SU-DHL-6 (cell line): ENCODE measurements around the gene C19orf25.

Experiments
- H2AFZ ChIP-seq: fragments of 200-600 bp; sonication (generic); 2 replicates; pipeline ENCODE4 v1.6.1; 2014; ENCODE audit warnings: low read depth, mild to moderate bottlenecking, moderate library complexity, mixed read lengths, antibody characterized with exemption, low read length; ENCODE audit not compliant: severe bottlenecking
- H3F3A ChIP-seq: fragments of 200-600 bp; shearing (Covaris generic); 2 replicates; pipeline ENCODE4 v1.6.0; 2016; ENCODE audit warnings: antibody characterized with exemption, mild to moderate bottlenecking; ENCODE audit not compliant: insufficient read depth
- H3K27ac ChIP-seq: fragments of 200-600 bp; sonication (generic); 2 replicates; pipeline ENCODE4 v1.5.1; 2016; ENCODE audit warnings: low read depth, mild to moderate bottlenecking, low read length, moderate library complexity, mixed read lengths
- H3K27me3 ChIP-seq: fragments of 200-600 bp; sonication (generic), shearing (Covaris generic); 2 replicates; pipeline ENCODE4 v1.6.0; 2014; ENCODE audit warnings: mild to moderate bottlenecking, low read length
- H3K36me3 ChIP-seq: fragments of 200-600 bp; sonication (generic); 2 replicates; pipeline ENCODE4 v1.6.1; 2014; ENCODE audit warnings: mild to moderate bottlenecking, low read length, mixed read lengths
- H3K4me2 ChIP-seq: fragments of 300-600, 200-600 bp; shearing (Covaris generic), sonication (generic); 2 replicates; pipeline ENCODE4 v1.6.0; 2014; ENCODE audit warnings: low read length, low read depth, mild to moderate bottlenecking; ENCODE audit not compliant: poor library complexity, severe bottlenecking
- H3K4me3 ChIP-seq: fragments of 200-600 bp; sonication (generic); 2 replicates; pipeline ENCODE4 v1.5.1; 2014; ENCODE audit warnings: antibody characterized with exemption, low read length, mild to moderate bottlenecking, mixed read lengths; ENCODE audit not compliant: insufficient read depth, poor library complexity, severe bottlenecking
- H3K79me2 ChIP-seq: fragments of 200-600 bp; sonication (generic); 2 replicates; pipeline ENCODE4 v1.6.1; 2014; ENCODE audit warnings: mild to moderate bottlenecking, low read length, moderate library complexity; ENCODE audit not compliant: insufficient read depth
- H3K9ac ChIP-seq: fragments of 200-600 bp; sonication (generic); 2 replicates; pipeline ENCODE4 v1.7.0; 2014; ENCODE audit warnings: mild to moderate bottlenecking, low read length
- H3K9me2 ChIP-seq: fragments of 200-600 bp; sonication (generic); replicated peaks from 2 replicates; pipeline ENCODE4 v1.6.1; 2014; ENCODE audit warnings: low read length; ENCODE audit not compliant: insufficient read depth
- H3K9me3 ChIP-seq: fragments of 200-600 bp; sonication (generic); 2 replicates; pipeline ENCODE4 v1.6.1; 2014; ENCODE audit warnings: low read length, mixed read lengths; ENCODE audit not compliant: insufficient read depth
- H4K20me1 ChIP-seq: fragments of 200-600 bp; sonication (generic); 2 replicates; pipeline ENCODE4 v1.6.1; 2014; ENCODE audit warnings: low read depth, mild to moderate bottlenecking, antibody characterized with exemption, low read length, moderate library complexity, mixed read lengths
- CTCF ChIP-seq: fragments of 200-600 bp; sonication (generic); IDR thresholded peaks from one replicate; pipeline ENCODE4 v1.5.1; 2017; ENCODE audit warnings: antibody characterized with exemption, mild to moderate bottlenecking, low read length, moderate library complexity; ENCODE audit not compliant: insufficient read depth, poor library complexity, severe bottlenecking
- EZH2phosphoT487 ChIP-seq: fragments of 200-600 bp; sonication (generic), shearing (Covaris generic); conservative IDR thresholded peaks from 2 replicates; pipeline ENCODE4 v1.6.1; 2018; ENCODE audit warnings: mild to moderate bottlenecking, antibody characterized with exemption, low read length, moderate library complexity, mixed read lengths

Gene C19orf25

GRCh38 chr19:1429750-1430149 is 49.3 kb downstream of the C19orf25 start:
- no peak overlapping the region for H3K9ac ChIP-seq

GRCh38 chr19:1428738-1429391 is 50.1 kb downstream of the C19orf25 start:
- no peaks in the 10 kb centered on the region for H3K9me3 ChIP-seq
- peaks cover 14% of the 10 kb centered on the region for H3K79me2 ChIP-seq
- H2AFZ ChIP-seq, result no peak overlapping the region
- H3K36me3 ChIP-seq, result peaks cover 8% of the 10 kb centered on the region; the same call in 1 of the 2 replicates
- no peaks in the 10 kb centered on the region; the same call in 1 of the 2 replicates for H3F3A ChIP-seq
- H3K4me2 ChIP-seq, result no peak overlapping the region
- H3K27me3 ChIP-seq, result no peaks in the 10 kb centered on the region
- H3K27ac ChIP-seq, result no peak overlapping the region
- no peaks in the 10 kb centered on the region for H3K9me2 ChIP-seq
- H4K20me1 ChIP-seq, result no peaks in the 10 kb centered on the region
- no peak overlapping the region for H3K4me3 ChIP-seq
- H3K9ac ChIP-seq, result no peak overlapping the region
- no peak for TF ChIP-seq CTCF
- no peak for TF ChIP-seq EZH2phosphoT487

More at GRCh38 chr19:1429750-1430149, 49.3 kb downstream of the C19orf25 start:
- no peak overlapping the region for H3K4me3 ChIP-seq
- TF ChIP-seq EZH2phosphoT487 (no peak), CTCF (no peak)
- no peak overlapping the region for H3K27ac ChIP-seq
- H3K79me2 ChIP-seq, result peaks cover 13% of the 10 kb centered on the region
- H4K20me1 ChIP-seq, result no peaks in the 10 kb centered on the region
- H3K36me3 ChIP-seq, result peaks cover 8% of the 10 kb centered on the region; the same call in 1 of the 2 replicates
- no peaks in the 10 kb centered on the region; the same call in 1 of the 2 replicates for H3F3A ChIP-seq
- no peak overlapping the region for H2AFZ ChIP-seq
- H3K27me3 ChIP-seq, result no peaks in the 10 kb centered on the region
- no peaks in the 10 kb centered on the region for H3K9me2 ChIP-seq
- no peaks in the 10 kb centered on the region for H3K9me3 ChIP-seq
- no peak overlapping the region for H3K4me2 ChIP-seq

- Histone ChIP-seq H3K79me2 (peaks cover 21% of the 10 kb centered on the region), H3K27ac (no peak overlapping the region), H4K20me1 (no peaks in the 10 kb centered on the region), H3K36me3 (peaks cover 8% of the 10 kb centered on the region; the same call in 1 of the 2 replicates), H3K9me3 (no peaks in the 10 kb centered on the region), H3K9me2 (no peaks in the 10 kb centered on the region), H3F3A (no peaks in the 10 kb centered on the region; the same call in 1 of the 2 replicates), H3K27me3 (no peaks in the 10 kb centered on the region), H3K9ac (no peak overlapping the region), H3K4me3 (no peak overlapping the region), H3K4me2 (no peak overlapping the region), H2AFZ (no peak overlapping the region)
- TF ChIP-seq EZH2phosphoT487, result no peak
- TF ChIP-seq CTCF, result no peak
Measured at GRCh38 chr19:1427221-1427920, 51.6 kb downstream of the C19orf25 start.
